GM12865 (cell line): ENCODE data around the gene INPP4B.

Experiments
- DNase-seq: peaks from one replicate; pipeline ENCODE4 v3.0.0; 2010; ENCODE audit warnings: low read depth
- H3K4me3 ChIP-seq: 2 replicates; pipeline ENCODE4 v1.5.1; 2011; ENCODE audit warnings: mild to moderate bottlenecking, low read depth, low read length, control low read depth
- TF ChIP-seq, protein P1 (sequence below): IDR thresholded peaks from 2 replicates; pipeline ENCODE4 v1.5.1; 2011; ENCODE audit warnings: low read length, control low read depth, low read depth, inconsistent platforms; ENCODE audit not compliant: insufficient read depth; ENCODE audit errors: missing control alignments

The INPP4B gene

DNA sequence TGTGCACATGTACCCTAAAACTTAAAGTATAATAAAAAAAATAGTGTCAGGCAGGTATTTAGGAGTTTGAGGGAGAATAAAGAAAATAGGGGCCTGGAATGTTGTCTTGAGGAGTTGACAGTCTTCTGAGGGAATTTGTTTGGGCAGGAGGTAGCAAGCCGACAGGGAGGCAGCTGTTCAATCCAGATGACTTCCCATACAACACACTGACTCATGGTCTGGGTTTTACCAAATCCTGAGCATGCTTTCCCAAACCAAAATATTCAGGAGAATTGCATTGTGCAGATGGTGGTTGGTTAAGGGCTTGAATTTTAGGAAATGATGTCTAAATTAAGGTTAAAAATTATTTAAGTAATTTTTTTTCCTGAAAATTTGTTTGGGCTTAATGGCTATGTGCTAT lies 430.0 kb downstream of the INPP4B start:
- TF ChIP-seq, protein P1, sequence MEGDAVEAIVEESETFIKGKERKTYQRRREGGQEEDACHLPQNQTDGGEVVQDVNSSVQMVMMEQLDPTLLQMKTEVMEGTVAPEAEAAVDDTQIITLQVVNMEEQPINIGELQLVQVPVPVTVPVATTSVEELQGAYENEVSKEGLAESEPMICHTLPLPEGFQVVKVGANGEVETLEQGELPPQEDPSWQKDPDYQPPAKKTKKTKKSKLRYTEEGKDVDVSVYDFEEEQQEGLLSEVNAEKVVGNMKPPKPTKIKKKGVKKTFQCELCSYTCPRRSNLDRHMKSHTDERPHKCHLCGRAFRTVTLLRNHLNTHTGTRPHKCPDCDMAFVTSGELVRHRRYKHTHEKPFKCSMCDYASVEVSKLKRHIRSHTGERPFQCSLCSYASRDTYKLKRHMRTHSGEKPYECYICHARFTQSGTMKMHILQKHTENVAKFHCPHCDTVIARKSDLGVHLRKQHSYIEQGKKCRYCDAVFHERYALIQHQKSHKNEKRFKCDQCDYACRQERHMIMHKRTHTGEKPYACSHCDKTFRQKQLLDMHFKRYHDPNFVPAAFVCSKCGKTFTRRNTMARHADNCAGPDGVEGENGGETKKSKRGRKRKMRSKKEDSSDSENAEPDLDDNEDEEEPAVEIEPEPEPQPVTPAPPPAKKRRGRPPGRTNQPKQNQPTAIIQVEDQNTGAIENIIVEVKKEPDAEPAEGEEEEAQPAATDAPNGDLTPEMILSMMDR = no peak
- H3K4me3 ChIP-seq = no peak overlapping the region
- DNase-seq = no peak

DNA sequence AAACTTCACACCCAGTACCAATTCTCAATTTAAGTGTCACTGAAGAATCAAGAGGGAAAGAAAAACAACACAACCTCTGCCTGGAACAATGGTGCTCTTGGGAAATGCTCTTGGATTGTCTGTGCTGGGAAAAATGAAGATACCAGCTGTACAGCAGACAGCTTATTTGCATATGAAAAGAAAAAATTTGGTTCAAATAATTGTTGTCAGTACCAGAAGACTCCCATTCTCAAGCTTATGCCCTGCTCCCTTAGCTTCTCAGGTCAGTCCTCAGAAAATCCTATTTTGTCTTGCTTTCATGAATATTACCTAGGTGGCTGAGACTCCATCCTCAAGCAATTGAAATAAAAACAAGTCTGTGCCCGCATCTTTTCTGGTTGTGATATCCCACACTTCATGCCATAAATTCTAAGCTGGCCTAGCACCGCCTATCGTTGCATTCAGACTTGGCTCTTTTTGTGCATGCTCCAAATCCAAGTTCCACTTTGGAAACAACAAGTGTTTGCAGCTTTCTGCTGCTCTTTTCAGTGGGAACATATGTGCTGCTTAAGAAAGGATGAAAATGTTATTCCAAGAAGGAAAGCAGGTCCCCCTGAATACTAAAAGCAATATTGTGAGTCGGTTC lies 431.6 kb downstream of the INPP4B start:
- no peak overlapping the region for H3K4me3 ChIP-seq
- DNase-seq = no peak
- TF ChIP-seq, protein P1 = no peak

DNA sequence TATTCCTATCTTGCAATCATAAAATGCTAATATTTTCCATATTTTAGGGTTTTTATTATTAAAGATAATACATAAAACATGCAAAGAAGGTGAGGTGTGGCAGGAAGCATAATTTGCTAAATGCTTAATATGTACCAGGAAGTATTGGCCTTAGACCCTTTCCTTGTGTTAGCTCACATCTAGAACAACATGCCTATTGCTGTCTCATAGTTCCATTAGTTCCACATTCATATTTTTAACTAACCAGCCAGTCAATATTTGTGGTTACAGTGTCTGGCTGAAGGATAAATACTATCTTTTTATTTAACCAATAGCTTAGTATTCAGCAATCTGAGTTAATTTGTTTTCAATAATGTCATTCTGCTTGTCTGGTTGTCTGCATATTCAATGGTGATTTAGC lies 432.6 kb downstream of the INPP4B start:
- DNase-seq = no peak
- H3K4me3 ChIP-seq = no peak overlapping the region
- TF ChIP-seq, protein P1 = no peak

DNA sequence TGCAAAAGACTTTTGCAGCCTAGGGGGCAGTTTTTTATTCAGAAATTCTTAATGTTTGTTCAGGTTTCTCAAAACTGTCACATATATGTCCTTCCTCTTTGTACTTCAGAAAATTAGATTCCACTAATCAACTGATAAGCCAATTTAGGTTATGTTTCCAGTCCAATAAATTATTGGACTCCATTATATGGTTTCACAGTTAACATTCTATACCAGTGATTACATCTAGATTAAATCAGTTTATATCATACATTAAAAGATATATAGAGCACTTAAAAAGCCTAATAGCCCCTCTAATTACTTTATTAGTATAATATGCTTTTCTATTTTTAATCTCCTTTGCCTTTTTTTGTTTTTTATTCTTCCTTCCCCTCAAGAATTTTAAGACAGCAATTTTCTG lies 434.1 kb downstream of the INPP4B start:
- no peak overlapping the region for H3K4me3 ChIP-seq
- TF ChIP-seq, protein P1 = no peak
- no peak for DNase-seq

DNA sequence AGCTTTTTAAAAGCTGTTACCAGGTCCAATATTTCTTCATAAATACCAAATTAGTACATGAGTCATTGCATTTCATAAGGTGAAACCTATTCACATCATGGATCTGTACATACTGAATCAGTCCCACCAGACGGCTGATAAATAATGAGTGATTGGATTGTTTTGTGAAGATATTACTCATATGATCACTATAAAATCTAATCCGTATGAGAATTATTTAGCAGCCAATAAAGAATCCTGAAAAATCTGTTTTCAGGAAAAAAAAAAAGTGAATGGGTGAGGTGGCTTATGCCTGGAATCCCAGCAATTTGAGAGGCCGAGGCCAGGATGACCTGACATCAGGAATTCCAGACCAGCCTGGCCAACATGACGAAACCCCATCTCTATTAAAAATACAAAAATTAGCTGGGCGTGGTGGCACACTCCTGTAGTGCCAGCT lies 438.1 kb downstream of the INPP4B start:
- TF ChIP-seq, protein P1 = no peak
- DNase-seq = no peak

DNA sequence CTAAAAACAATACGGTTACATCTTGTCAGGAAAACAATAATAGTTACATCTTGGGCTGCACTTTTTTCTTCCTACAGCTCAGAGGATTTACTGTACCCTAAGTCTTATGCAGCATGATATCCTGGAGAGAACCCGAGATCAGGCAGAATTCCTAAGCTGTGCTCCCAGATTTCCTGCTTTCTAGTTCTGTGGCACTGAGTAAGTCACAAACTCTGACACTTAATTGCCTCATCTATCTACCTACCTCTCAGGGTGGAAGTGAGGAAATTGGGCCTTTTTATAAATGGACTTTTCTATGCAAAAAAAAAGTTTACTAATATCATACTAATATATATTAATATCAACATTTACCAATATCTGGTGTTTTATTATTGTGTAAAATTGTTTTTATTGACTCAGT lies 438.5 kb downstream of the INPP4B start:
- no peak for DNase-seq
- TF ChIP-seq, protein P1 = no peak
- no peak overlapping the region for H3K4me3 ChIP-seq

More for the DNA sequence above, 438.1 kb downstream of the INPP4B start:
- no peak overlapping the region for H3K4me3 ChIP-seq

DNA sequence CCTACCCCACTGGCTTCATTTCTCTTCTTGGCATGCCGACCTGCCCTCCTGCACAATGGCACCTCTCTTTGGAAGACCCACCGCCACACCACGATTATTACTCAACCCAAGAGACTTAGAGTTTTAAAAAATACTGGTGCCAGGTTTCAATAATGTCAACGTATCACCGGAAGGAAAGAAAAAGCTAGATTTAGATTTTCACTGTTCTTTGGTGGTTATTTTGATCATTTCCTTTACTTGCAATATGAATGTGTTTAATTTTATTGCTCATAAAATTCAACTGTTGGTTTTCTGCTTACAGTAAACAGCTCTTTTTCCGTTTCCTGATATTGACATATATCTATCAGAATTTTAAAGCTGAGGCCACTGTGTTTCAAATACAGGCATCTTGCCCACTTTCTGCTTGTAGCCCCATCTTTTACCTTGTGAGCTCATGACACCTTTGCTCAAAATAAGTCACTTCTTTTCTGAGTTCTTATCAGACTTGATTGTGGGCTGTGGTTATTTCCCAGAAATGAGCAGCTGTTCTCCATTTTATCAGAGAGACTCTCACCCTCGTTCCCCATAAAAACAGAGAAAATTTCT lies 439.1 kb downstream of the INPP4B start:
- no peak overlapping the region for H3K4me3 ChIP-seq
- no peak for DNase-seq
- TF ChIP-seq, protein P1 = no peak
